Fibroblast of lung (primary cell): ENCODE results near the gene GATAD1. TPM values are rescaled to one million over a fixed set of nuclear protein-coding genes. Genes with fewer than 3 reads are reported as not detected.

Source experiments
- DNase-seq, 2 donors: peaks; one replicate each; pipeline versions ENCODE4 v3.0.0 to v3.0.0-alpha.2; 2010; ENCODE audit warnings: low read depth in 2 of 2
- H2AFZ ChIP-seq: 2 replicates; pipeline ENCODE4 v1.5.1; 2012; ENCODE audit warnings: low read length, control low read depth, inconsistent platforms
- H3K27ac ChIP-seq: 2 replicates; pipeline ENCODE4 v1.5.1; 2011; ENCODE audit warnings: low read length, control low read depth; ENCODE audit not compliant: insufficient read depth
- H3K27me3 ChIP-seq: 2 replicates; pipeline ENCODE4 v1.5.1; 2011; ENCODE audit warnings: mild to moderate bottlenecking, low read length; ENCODE audit not compliant: control insufficient read depth, insufficient read depth
- H3K36me3 ChIP-seq: 2 replicates; pipeline ENCODE4 v1.5.1; 2011; ENCODE audit warnings: low read length; ENCODE audit not compliant: control insufficient read depth, insufficient read depth
- H3K4me1 ChIP-seq: 2 replicates; pipeline ENCODE4 v1.5.1; 2011; ENCODE audit warnings: low read length; ENCODE audit not compliant: control insufficient read depth, insufficient read depth; ENCODE audit errors: extremely low read depth
- H3K4me2 ChIP-seq: 2 replicates; pipeline ENCODE4 v1.5.1; 2011; ENCODE audit warnings: low read length, control low read depth; ENCODE audit not compliant: insufficient read depth; ENCODE audit errors: extremely low read depth
- H3K4me3 ChIP-seq, 4 experiments: fragments of 200-600 bp in 1 of 4; sonication (generic) in 1 of 4; replicated peaks in 1 of 4; 2 replicates each; pipeline ENCODE4 v1.5.1; 2011 to 2016; ENCODE audit warnings: low read length in 4 of 4, low read depth in 3 of 4, mild to moderate bottlenecking in 3 of 4, control low read depth in 2 of 4, inconsistent platforms in 1 of 4, mixed read lengths in 1 of 4; ENCODE audit not compliant: insufficient read depth in 1 of 4; ENCODE audit errors: control extremely low read depth in 1 of 4
- H3K79me2 ChIP-seq: 2 replicates; pipeline ENCODE4 v1.5.1; 2012; ENCODE audit warnings: mild to moderate bottlenecking, low read length, inconsistent platforms; ENCODE audit not compliant: control insufficient read depth, insufficient read depth
- H3K9ac ChIP-seq: 2 replicates; pipeline ENCODE4 v1.5.1; 2011; ENCODE audit warnings: mild to moderate bottlenecking, low read length, control low read depth; ENCODE audit not compliant: insufficient read depth
- H3K9me3 ChIP-seq: 2 replicates; pipeline ENCODE4 v1.5.1; 2012; ENCODE audit warnings: low read depth, low read length; ENCODE audit not compliant: control insufficient read depth, insufficient read depth
- H4K20me1 ChIP-seq: 2 replicates; pipeline ENCODE4 v1.5.1; 2011; ENCODE audit warnings: low read length; ENCODE audit not compliant: control insufficient read depth, insufficient read depth; ENCODE audit errors: extremely low read depth
- EZH2 ChIP-seq: IDR thresholded peaks from 2 replicates; pipeline ENCODE4 v1.5.1; 2012; ENCODE audit warnings: low read length, control low read depth, mild to moderate bottlenecking; ENCODE audit errors: missing control alignments
- polyA minus RNA-seq: library from RNA; depleted of rRNA, polyadenylated mRNA; stranded (reverse); fragments of >200 nt; gene quantifications from 2 replicates; pipeline ENCODE4 v1.2.3, GENCODE V29; 2011; ENCODE audit warnings: low replicate concordance
- polyA plus RNA-seq, 2 donors: library from polyadenylated mRNA; depleted of rRNA in 1 of 2; stranded (reverse) in 1 of 2; unstranded in 1 of 2; fragments of >200 nt; gene quantifications; 2 replicates each; pipeline ENCODE4 v1.2.1, GENCODE V29; 2011 to 2012; ENCODE audit warnings: missing spikeins in 1 of 2
- total RNA-seq: library from RNA; depleted of rRNA; stranded (reverse); fragments of >200 nt; gene quantifications from 2 replicates; pipeline ENCODE4 v1.2.1, GENCODE V29; 2014
- TF ChIP-seq, protein P1 (sequence below), 2 donors: IDR thresholded peaks in 1 of 2; conservative IDR thresholded peaks in 1 of 2; 1 replicate in 1 of 2; 2 replicates in 1 of 2; pipeline ENCODE4 v1.5.1; 2011 to 2012; ENCODE audit warnings: low read length in 2 of 2, control low read depth in 1 of 2, inconsistent platforms in 1 of 2, low read depth in 1 of 2, mild to moderate bottlenecking in 1 of 2

Gene GATAD1, protein sequence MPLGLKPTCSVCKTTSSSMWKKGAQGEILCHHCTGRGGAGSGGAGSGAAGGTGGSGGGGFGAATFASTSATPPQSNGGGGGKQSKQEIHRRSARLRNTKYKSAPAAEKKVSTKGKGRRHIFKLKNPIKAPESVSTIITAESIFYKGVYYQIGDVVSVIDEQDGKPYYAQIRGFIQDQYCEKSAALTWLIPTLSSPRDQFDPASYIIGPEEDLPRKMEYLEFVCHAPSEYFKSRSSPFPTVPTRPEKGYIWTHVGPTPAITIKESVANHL
- 25.9 and 32.4 TPM in 2 replicates for total RNA-seq
- 21.7 and 32.1 TPM in 2 replicates for polyA plus RNA-seq
- 11.7 and 17.9 TPM in 2 replicates for polyA plus RNA-seq (2012)
- polyA minus RNA-seq = 3.6 and 3.8 TPM in 2 replicates

DNA sequence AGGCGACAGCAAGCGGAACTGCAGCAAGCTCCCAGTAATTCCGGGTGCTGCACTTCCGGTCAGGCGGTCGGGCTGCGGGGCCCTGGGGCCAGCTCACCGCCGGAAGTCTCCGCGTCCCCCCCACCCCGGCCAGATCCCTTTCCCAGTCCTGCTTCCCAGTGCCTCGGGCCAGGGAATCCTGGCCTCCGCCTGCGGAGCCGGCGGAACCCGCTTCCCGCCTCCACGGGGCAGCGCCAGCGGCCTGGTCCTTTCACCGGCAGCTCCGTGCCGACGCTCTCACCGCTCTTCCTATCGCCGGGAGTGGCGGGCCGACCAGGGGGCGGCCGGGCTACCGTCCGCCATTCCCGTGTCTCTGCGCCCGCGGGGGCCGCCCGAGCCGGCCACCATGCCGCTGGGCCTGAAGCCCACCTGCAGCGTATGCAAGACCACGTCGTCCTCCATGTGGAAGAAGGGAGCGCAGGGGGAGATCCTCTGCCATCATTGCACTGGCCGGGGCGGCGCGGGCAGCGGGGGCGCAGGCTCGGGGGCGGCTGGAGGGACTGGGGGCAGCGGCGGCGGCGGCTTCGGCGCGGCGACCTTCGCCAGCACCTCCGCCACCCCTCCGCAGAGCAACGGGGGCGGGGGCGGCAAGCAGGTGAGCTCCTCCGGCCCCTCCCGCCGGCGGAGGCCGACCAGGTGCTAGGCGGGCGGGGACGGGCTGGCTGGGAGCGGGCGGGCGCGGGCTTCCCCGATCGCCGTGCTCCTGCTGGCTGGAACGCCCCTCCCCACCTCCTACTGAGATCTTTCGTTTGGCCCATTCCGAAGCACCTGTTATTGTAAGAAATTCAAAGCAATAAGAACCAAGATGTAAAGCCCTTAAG is at the start of gene GATAD1:
Gene GATAD1, plus strand, starts transcription at position 138 of the 860 bp plus-strand sequence. Its CDS starts 248 bp downstream, at position 386.
- H3K27me3 ChIP-seq = no peaks in the 10 kb centered on the region

GRCh38 chr7:92397542-92397941 is 49.7 kb upstream of the GATAD1 start:
- no peaks in the 10 kb centered on the region for H3K27me3 ChIP-seq
- H3K4me2 ChIP-seq = no peak overlapping the region
- H3K4me3 ChIP-seq = no peak overlapping the region
- H3K79me2 ChIP-seq = no peaks in the 10 kb centered on the region
- H3K4me1 ChIP-seq = no peaks in the 10 kb centered on the region
- no peak overlapping the region for H3K9ac ChIP-seq
- DNase-seq = no peak
- no peaks in the 10 kb centered on the region for H4K20me1 ChIP-seq
- H3K9me3 ChIP-seq = no peaks in the 10 kb centered on the region
- peaks cover 7% of the 10 kb centered on the region for H3K36me3 ChIP-seq
- H3K27ac ChIP-seq = no peak overlapping the region
- TF ChIP-seq EZH2 = no peak
- TF ChIP-seq, protein P1, sequence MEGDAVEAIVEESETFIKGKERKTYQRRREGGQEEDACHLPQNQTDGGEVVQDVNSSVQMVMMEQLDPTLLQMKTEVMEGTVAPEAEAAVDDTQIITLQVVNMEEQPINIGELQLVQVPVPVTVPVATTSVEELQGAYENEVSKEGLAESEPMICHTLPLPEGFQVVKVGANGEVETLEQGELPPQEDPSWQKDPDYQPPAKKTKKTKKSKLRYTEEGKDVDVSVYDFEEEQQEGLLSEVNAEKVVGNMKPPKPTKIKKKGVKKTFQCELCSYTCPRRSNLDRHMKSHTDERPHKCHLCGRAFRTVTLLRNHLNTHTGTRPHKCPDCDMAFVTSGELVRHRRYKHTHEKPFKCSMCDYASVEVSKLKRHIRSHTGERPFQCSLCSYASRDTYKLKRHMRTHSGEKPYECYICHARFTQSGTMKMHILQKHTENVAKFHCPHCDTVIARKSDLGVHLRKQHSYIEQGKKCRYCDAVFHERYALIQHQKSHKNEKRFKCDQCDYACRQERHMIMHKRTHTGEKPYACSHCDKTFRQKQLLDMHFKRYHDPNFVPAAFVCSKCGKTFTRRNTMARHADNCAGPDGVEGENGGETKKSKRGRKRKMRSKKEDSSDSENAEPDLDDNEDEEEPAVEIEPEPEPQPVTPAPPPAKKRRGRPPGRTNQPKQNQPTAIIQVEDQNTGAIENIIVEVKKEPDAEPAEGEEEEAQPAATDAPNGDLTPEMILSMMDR (conservative IDR thresholded peaks at IDR 0.05 in 1 of 2, IDR thresholded peaks at IDR 0.05 in 1 of 2; ENCODE audit: low read depth in 1 of 2, low read length in 2 of 2) = no peak
- no peak overlapping the region for H2AFZ ChIP-seq

More for the DNA sequence above, at the start of gene GATAD1:
- DNase-seq = peak; percentile 89 to 93
- peak within 1 kb of the TSS; percentile 95 for H3K9ac ChIP-seq
- peak within 1 kb of the TSS; percentile 84 to 97 (median 88) for H3K4me3 ChIP-seq
- peak within 1 kb of the TSS; percentile 85 for H2AFZ ChIP-seq
- H3K36me3 ChIP-seq = peaks cover 7% of the 10 kb centered on the region
- H3K4me2 ChIP-seq = peak within 1 kb of the TSS; percentile 71
- peaks cover 2% of the 10 kb centered on the region for H3K4me1 ChIP-seq
- H3K79me2 ChIP-seq = peaks cover 11% of the 10 kb centered on the region
- no peaks in the 10 kb centered on the region for H4K20me1 ChIP-seq
- no peak for TF ChIP-seq EZH2
- TF ChIP-seq, protein P1 (conservative IDR thresholded peaks at IDR 0.05 in 1 of 2, IDR thresholded peaks at IDR 0.05 in 1 of 2; ENCODE audit: low read depth in 1 of 2, low read length in 2 of 2) = peak; percentile 89 to 90
- H3K27ac ChIP-seq = peak within 1 kb of the TSS; percentile 88
- no peaks in the 10 kb centered on the region for H3K9me3 ChIP-seq

- Histone ChIP-seq H4K20me1 (no peaks in the 10 kb centered on the region), H3K79me2 (no peaks in the 10 kb centered on the region), H3K9ac (no peak overlapping the region), H3K4me1 (no peaks in the 10 kb centered on the region), H2AFZ (no peak overlapping the region), H3K9me3 (no peaks in the 10 kb centered on the region), H3K27ac (no peak overlapping the region), H3K4me3 (no peak overlapping the region), H3K4me2 (no peak overlapping the region), H3K36me3 (peaks cover 7% of the 10 kb centered on the region), H3K27me3 (no peaks in the 10 kb centered on the region)
- TF ChIP-seq, protein P1 (conservative IDR thresholded peaks at IDR 0.05 in 1 of 2, IDR thresholded peaks at IDR 0.05 in 1 of 2; ENCODE audit: low read depth in 1 of 2, low read length in 2 of 2) = no peak
- TF ChIP-seq EZH2 = no peak
- DNase-seq = no peak
Measured at GRCh38 chr7:92400013-92400412, 47.3 kb upstream of the GATAD1 start.
